GM12875 (cell line): ENCODE data around the gene GAK.

Source experiments
- H3K4me3 ChIP-seq: one replicate; pipeline ENCODE4 v1.5.1; 2011; ENCODE audit warnings: low read depth, low read length, control low read depth
- CTCF ChIP-seq: IDR thresholded peaks from 2 replicates; pipeline ENCODE4 v1.5.1; 2011; ENCODE audit warnings: low read depth, mild to moderate bottlenecking, control low read depth, inconsistent platforms, low read length, moderate library complexity, borderline replicate concordance; ENCODE audit not compliant: insufficient read depth

The GAK gene

GRCh38 chr4:950136-951020, 18.3 kb upstream of the GAK start:
- no peak overlapping the region for H3K4me3 ChIP-seq
- no peak for TF ChIP-seq CTCF

- no peak for TF ChIP-seq CTCF
Measured at GRCh38 chr4:949656-950055, 17.5 kb upstream of the GAK start.

GRCh38 chr4:948936-949300, 16.8 kb upstream of the GAK start:
- no peak overlapping the region for H3K4me3 ChIP-seq
- no peak for TF ChIP-seq CTCF

More at GRCh38 chr4:949656-950055, 17.5 kb upstream of the GAK start:
- no peak overlapping the region for H3K4me3 ChIP-seq

- TF ChIP-seq CTCF: no peak
- no peak overlapping the region for H3K4me3 ChIP-seq
Measured at GRCh38 chr4:948101-948935, 16.2 kb upstream of the GAK start.

GRCh38 chr4:947491-947971, 15.4 kb upstream of the GAK start:
- no peak for TF ChIP-seq CTCF
- H3K4me3 ChIP-seq: no peak overlapping the region

- TF ChIP-seq CTCF: no peak
Measured at GRCh38 chr4:946517-947471, 14.7 kb upstream of the GAK start.

More at GRCh38 chr4:946517-947471, 14.7 kb upstream of the GAK start:
- H3K4me3 ChIP-seq: no peak overlapping the region
